H9 (cell line): ENCODE measurements around the gene BTLA. TPM values are rescaled to one million over a fixed set of nuclear protein-coding genes. Genes with fewer than 3 reads are reported as not detected.
"Not testable (repeated sequence)": the region's sequence is repeated elsewhere in the genome, so short reads cannot be mapped to it uniquely, and the experiment has no call there.

Experiments
- DNase-seq: peaks from one replicate; pipeline ENCODE4 v3.0.0-alpha.2; 2017
- H2AFZ ChIP-seq: one replicate; pipeline ENCODE4 v1.6.1; 2013; ENCODE audit warnings: mild to moderate bottlenecking, low read length, control low read depth, moderate library complexity
- H2AK5ac ChIP-seq: 2 replicates; pipeline ENCODE4 v1.6.1; 2013; ENCODE audit warnings: low read length, control low read depth, mixed read lengths; ENCODE audit not compliant: insufficient read length
- H2BK120ac ChIP-seq: one replicate; pipeline ENCODE4 v1.6.1; 2013; ENCODE audit warnings: low read depth, mild to moderate bottlenecking, low read length, control low read depth, inconsistent platforms; ENCODE audit not compliant: poor library complexity, severe bottlenecking
- H2BK12ac ChIP-seq: 2 replicates; pipeline ENCODE4 v1.6.1; 2013; ENCODE audit warnings: low read length, control low read depth, mixed read lengths, low read depth; ENCODE audit not compliant: insufficient read length
- H2BK15ac ChIP-seq: 2 replicates; pipeline ENCODE4 v1.6.1; 2013; ENCODE audit warnings: low read depth, low read length, control low read depth
- H2BK20ac ChIP-seq: one replicate; pipeline ENCODE4 v1.6.1; 2013; ENCODE audit warnings: low read depth, mild to moderate bottlenecking, low read length, control low read depth, inconsistent platforms; ENCODE audit not compliant: poor library complexity, severe bottlenecking
- H2BK5ac ChIP-seq: 2 replicates; pipeline ENCODE4 v1.6.1; 2013; ENCODE audit warnings: low read length, control low read depth, mixed read lengths; ENCODE audit not compliant: insufficient read length
- H3K14ac ChIP-seq: 2 replicates; pipeline ENCODE4 v1.6.1; 2013; ENCODE audit warnings: low read length, control low read depth; ENCODE audit not compliant: insufficient read depth
- H3K18ac ChIP-seq: 2 replicates; pipeline ENCODE4 v1.6.1; 2013; ENCODE audit warnings: low read depth, mild to moderate bottlenecking, mixed read lengths, low read length, control low read depth; ENCODE audit not compliant: insufficient read length
- H3K23ac ChIP-seq: 2 replicates; pipeline ENCODE4 v1.6.1; 2013; ENCODE audit warnings: low read length, control low read depth, mixed read lengths, low read depth; ENCODE audit not compliant: insufficient read length
- H3K23me2 ChIP-seq: 2 replicates; pipeline ENCODE4 v1.6.1; 2013; ENCODE audit warnings: low read depth, mild to moderate bottlenecking, mixed read lengths, low read length, control low read depth; ENCODE audit not compliant: insufficient read length, poor library complexity, severe bottlenecking
- H3K27ac ChIP-seq: 2 replicates; pipeline ENCODE4 v1.5.1; 2013; ENCODE audit warnings: low read length, control low read depth, mixed read lengths, low read depth; ENCODE audit not compliant: insufficient read length
- H3K27me3 ChIP-seq: 2 replicates; pipeline ENCODE4 v1.6.1; 2013; ENCODE audit warnings: low read length, control low read depth, inconsistent platforms; ENCODE audit not compliant: insufficient read depth
- H3K4ac ChIP-seq: 2 replicates; pipeline ENCODE4 v1.6.1; 2013; ENCODE audit warnings: low read depth, mild to moderate bottlenecking, control low read depth, inconsistent platforms, low read length, moderate library complexity
- H3K4me1 ChIP-seq: 2 replicates; pipeline ENCODE4 v1.6.1; 2013; ENCODE audit warnings: low read length, control low read depth, inconsistent platforms; ENCODE audit not compliant: insufficient read depth
- H3K4me2 ChIP-seq: 2 replicates; pipeline ENCODE4 v1.6.1; 2013; ENCODE audit warnings: low read length, control low read depth, mixed read lengths; ENCODE audit not compliant: insufficient read length, insufficient read depth
- H3K56ac ChIP-seq: 2 replicates; pipeline ENCODE4 v1.6.1; 2013; ENCODE audit warnings: low read depth, mild to moderate bottlenecking, mixed read lengths, low read length, control low read depth; ENCODE audit not compliant: insufficient read length
- H3K79me1 ChIP-seq: 2 replicates; pipeline ENCODE4 v1.6.1; 2013; ENCODE audit warnings: low read depth, mild to moderate bottlenecking, moderate library complexity, low read length, control low read depth, inconsistent platforms; ENCODE audit not compliant: insufficient read depth, poor library complexity, severe bottlenecking
- H3K79me2 ChIP-seq: 2 replicates; pipeline ENCODE4 v1.6.1; 2013; ENCODE audit warnings: low read length, control low read depth, inconsistent platforms; ENCODE audit not compliant: insufficient read depth
- H3K9ac ChIP-seq: 2 replicates; pipeline ENCODE4 v1.6.1; 2013; ENCODE audit warnings: low read length, control low read depth, mixed read lengths; ENCODE audit not compliant: insufficient read length; ENCODE audit errors: extremely low read depth
- H3K9me3 ChIP-seq: one replicate; pipeline ENCODE4 v1.6.1; 2013; ENCODE audit warnings: low read depth, low read length, inconsistent platforms; ENCODE audit not compliant: control insufficient read depth
- H3T11ph ChIP-seq: one replicate; pipeline ENCODE4 v1.6.1; 2013; ENCODE audit warnings: mild to moderate bottlenecking, low read length, control low read depth, inconsistent platforms
- H4K20me1 ChIP-seq: one replicate; pipeline ENCODE4 v1.6.1; 2013; ENCODE audit not compliant: control insufficient read depth, insufficient read length, insufficient read depth
- H4K5ac ChIP-seq: 2 replicates; pipeline ENCODE4 v1.6.1; 2013; ENCODE audit warnings: low read depth, mild to moderate bottlenecking, mixed read lengths, low read length, control low read depth; ENCODE audit not compliant: insufficient read length
- H4K8ac ChIP-seq: replicated peaks from 2 replicates; pipeline ENCODE4 v1.6.1; 2013; ENCODE audit warnings: low read length, control low read depth, mixed read lengths, low read depth; ENCODE audit not compliant: insufficient read length
- H4K91ac ChIP-seq: 2 replicates; pipeline ENCODE4 v1.6.1; 2013; ENCODE audit warnings: low read depth, mild to moderate bottlenecking, moderate library complexity, mixed read lengths, low read length, control low read depth; ENCODE audit not compliant: insufficient read length
- H3K27ac Mint-ChIP-seq, 3 experiments: 2 replicates in 2 of 3; 3 replicates in 1 of 3; pipeline ENCODE4 v1.8.0; 2020 to 2021; ENCODE audit warnings: mixed read lengths in 3 of 3, mild to moderate bottlenecking in 1 of 3, moderate library complexity in 1 of 3
- H3K27me3 Mint-ChIP-seq: 2 replicates; pipeline ENCODE4 v1.8.0; 2021; ENCODE audit warnings: low read depth, mild to moderate bottlenecking, moderate library complexity, mixed read lengths
- H3K36me3 Mint-ChIP-seq, 3 experiments: 2 replicates in 2 of 3; 3 replicates in 1 of 3; pipeline ENCODE4 v1.8.0; 2020 to 2021; ENCODE audit warnings: low read depth in 3 of 3, mixed read lengths in 3 of 3; ENCODE audit not compliant: insufficient read depth in 1 of 3
- H3K4me1 Mint-ChIP-seq, 2 experiments: 2 replicates each; pipeline ENCODE4 v1.8.0; 2020; ENCODE audit warnings: mixed read lengths in 2 of 2
- H3K4me3 Mint-ChIP-seq, 2 experiments: 2 replicates in 1 of 2; 3 replicates in 1 of 2; pipeline ENCODE4 v1.8.0; 2020 to 2021; ENCODE audit warnings: mild to moderate bottlenecking in 2 of 2, mixed read lengths in 2 of 2, moderate library complexity in 1 of 2
- H3K9me3 Mint-ChIP-seq, 2 experiments: 2 replicates in 1 of 2; 3 replicates in 1 of 2; pipeline ENCODE4 v1.8.0; 2020; ENCODE audit warnings: mild to moderate bottlenecking in 2 of 2, mixed read lengths in 2 of 2, moderate library complexity in 1 of 2
- CTCF ChIP-seq: fragments of 200-600 bp; sonication (generic); conservative IDR thresholded peaks from 3 replicates; pipeline ENCODE4 v1.8.0; 2021; ENCODE audit warnings: antibody characterized with exemption, mild to moderate bottlenecking
- WGBS: extraction: QIAGEN DNeasy Blood & Tissue Kit; methylation state at CpG from one replicate; pipeline ENCODE4 v1.1.7; 2013; ENCODE audit warnings: missing lambda C conversion rate, low lambda C conversion rate, mixed read lengths; ENCODE audit not compliant: insufficient read length; ENCODE audit errors: extremely low coverage; 5-methylcytosine and 5-hydroxymethylcytosine counted together
- total RNA-seq: library from RNA; stranded (reverse); gene quantifications from 2 replicates; pipeline ENCODE4 v1.2.1, GENCODE V29; 2021

BTLA gene
- total RNA-seq, 1 experiment from 2014 or later = not detected

- no peak overlapping the region for H3K4me2 ChIP-seq
- H3K27ac Mint-ChIP-seq = no peak overlapping the region
Measured at GRCh38 chr3:112496366-112497067, 2.8 kb downstream of the BTLA start.

GRCh38 chr3:112494448-112494767 lies 4.9 kb downstream of the BTLA start:
- H3K4me3 Mint-ChIP-seq, H3K4me1 Mint-ChIP-seq, H3K27ac ChIP-seq, H3K4me1 ChIP-seq, H4K5ac ChIP-seq, H2BK5ac ChIP-seq, H3K27me3 Mint-ChIP-seq, H3T11ph ChIP-seq, H3K79me1 ChIP-seq, H3K27ac Mint-ChIP-seq, DNase-seq, H3K18ac ChIP-seq, H3K79me2 ChIP-seq, H4K91ac ChIP-seq, H4K20me1 ChIP-seq, H3K4ac ChIP-seq, H3K27me3 ChIP-seq, H2AFZ ChIP-seq, H2BK120ac ChIP-seq, H3K9me3 ChIP-seq, H3K23me2 ChIP-seq, H2BK12ac ChIP-seq, H3K14ac ChIP-seq, H3K4me2 ChIP-seq, H3K9me3 Mint-ChIP-seq, H3K23ac ChIP-seq, H4K8ac ChIP-seq, H2BK20ac ChIP-seq, H3K9ac ChIP-seq, H3K36me3 Mint-ChIP-seq, H2BK15ac ChIP-seq, H2AK5ac ChIP-seq, H3K56ac ChIP-seq: not testable (repeated sequence)
- no CpG with 5 or more reads among the region's 3 CpGs for WGBS

More at GRCh38 chr3:112496366-112497067, 2.8 kb downstream of the BTLA start:
- no peak overlapping the region for H2BK120ac ChIP-seq
- Mint-ChIP-seq H3K4me3 (no peak overlapping the region), H3K36me3 (peaks cover 0 to 6% (median 0%) of the 10 kb centered on the region in 3 experiments; a peak in 1 of 7 replicates), H3K4me1 (no peaks in the 10 kb centered on the region), H3K9me3 (peaks cover 0 to 7% of the 10 kb centered on the region in 2 experiments; a peak in 3 of 5 replicates), H3K27me3 (no peaks in the 10 kb centered on the region)
- no peak overlapping the region for H2BK20ac ChIP-seq
- TF ChIP-seq CTCF = no peak
- H2AFZ ChIP-seq = no peak overlapping the region
- no peak overlapping the region for H3K56ac ChIP-seq
- no peak overlapping the region for H3K9ac ChIP-seq
- no peak for DNase-seq
- no peak overlapping the region for H2AK5ac ChIP-seq
- H3K27me3 ChIP-seq = no peaks in the 10 kb centered on the region
- H3K27ac ChIP-seq = no peak overlapping the region
- no peak overlapping the region for H2BK5ac ChIP-seq
- no peak overlapping the region for H4K8ac ChIP-seq
- no peak overlapping the region for H3K18ac ChIP-seq
- H3T11ph ChIP-seq = no peak overlapping the region
- no peak overlapping the region for H4K5ac ChIP-seq
- no peak overlapping the region for H2BK15ac ChIP-seq
- H3K14ac ChIP-seq = no peak overlapping the region
- H3K4me1 ChIP-seq = no peaks in the 10 kb centered on the region
- H3K79me2 ChIP-seq = no peaks in the 10 kb centered on the region
- no peaks in the 10 kb centered on the region for H3K23me2 ChIP-seq
- WGBS = no CpG with 5 or more reads among the region's 5 CpGs
- H4K20me1 ChIP-seq = no peaks in the 10 kb centered on the region
- H2BK12ac ChIP-seq = no peak overlapping the region
- H4K91ac ChIP-seq = no peak overlapping the region
- H3K4ac ChIP-seq = no peak overlapping the region
- no peaks in the 10 kb centered on the region for H3K79me1 ChIP-seq
- H3K23ac ChIP-seq = no peak overlapping the region
- H3K9me3 ChIP-seq = no peaks in the 10 kb centered on the region
